Measurements from ENCODE around the gene PAXX.
"Not testable (repeated sequence)": the region's sequence is repeated elsewhere in the genome, so short reads cannot be mapped to it uniquely, and the experiment has no call there.

Gene PAXX

GRCh38 chr9:136983167-136983566 lies 9.1 kb upstream of the PAXX start:
- no peak for DNase-seq

DNA sequence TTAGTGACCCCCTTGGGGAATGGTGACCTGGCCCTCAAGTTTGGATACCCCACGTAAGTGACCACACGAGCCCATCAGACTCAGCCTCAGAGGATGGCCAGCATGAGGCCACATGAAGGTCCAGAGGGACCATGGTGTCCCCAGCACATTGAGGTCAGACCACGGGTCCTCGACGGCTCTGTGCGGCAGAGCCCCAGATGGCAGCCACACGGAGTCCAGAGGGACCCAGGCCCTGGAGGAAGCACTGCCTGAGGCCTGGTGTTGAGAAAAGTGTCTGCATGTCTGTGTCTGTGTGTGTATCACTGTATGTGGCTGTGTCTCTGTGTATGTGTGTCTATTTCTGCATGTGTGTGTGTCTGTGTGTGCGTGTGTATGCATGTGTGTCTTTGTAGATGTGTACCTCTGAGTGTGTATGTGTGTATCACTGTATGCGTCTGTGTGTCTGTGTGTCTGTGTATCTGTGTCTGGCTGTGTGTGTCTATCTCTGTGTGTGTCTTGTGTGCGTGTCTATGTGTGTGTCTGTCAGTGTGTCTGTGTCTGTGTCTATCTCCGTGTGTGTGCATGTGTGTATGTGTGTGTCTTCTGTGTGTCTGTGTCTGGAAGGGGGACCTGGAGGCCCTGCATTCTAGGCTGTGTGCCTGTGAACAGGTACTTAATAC lies 8.4 kb upstream of the PAXX start:
- no peak for DNase-seq

DNA sequence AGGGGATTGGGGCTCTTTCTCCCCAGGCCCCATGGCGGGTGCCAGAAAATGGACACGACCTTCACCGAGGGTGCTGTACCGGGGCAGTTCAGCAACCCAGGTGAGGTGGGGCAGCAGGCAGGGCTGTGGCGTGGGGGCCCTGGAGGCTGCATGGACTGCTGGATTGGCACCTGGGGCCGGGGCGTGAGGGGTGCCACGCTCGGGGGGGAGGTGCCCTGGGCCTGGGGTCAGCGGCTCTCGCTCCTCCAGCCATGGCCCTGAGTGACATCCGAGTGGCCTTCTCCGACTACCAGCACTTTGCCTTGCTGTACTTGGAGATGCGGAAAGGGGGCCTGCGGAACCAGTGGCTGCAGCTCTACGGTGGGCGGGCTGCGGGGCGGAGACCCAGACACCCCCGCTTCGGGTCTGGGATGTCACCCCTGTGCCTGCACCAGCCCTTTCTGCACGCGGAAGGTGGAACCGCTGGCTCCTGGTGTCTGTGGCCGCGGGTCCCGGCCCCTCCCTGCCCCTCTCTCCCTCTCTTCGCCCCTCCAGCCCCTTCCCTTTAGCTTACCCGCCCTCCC lies 7.7 kb upstream of the PAXX start:
- no peak for DNase-seq

- no peak for DNase-seq
Measured at GRCh38 chr9:136985027-136985602, 7.1 kb upstream of the PAXX start.

GRCh38 chr9:136985853-136986252 lies 6.4 kb upstream of the PAXX start:
- DNase-seq = no peak

GRCh38 chr9:136988872-136989271 lies 3.4 kb upstream of the PAXX start:
- DNase-seq = no peak

DNA sequence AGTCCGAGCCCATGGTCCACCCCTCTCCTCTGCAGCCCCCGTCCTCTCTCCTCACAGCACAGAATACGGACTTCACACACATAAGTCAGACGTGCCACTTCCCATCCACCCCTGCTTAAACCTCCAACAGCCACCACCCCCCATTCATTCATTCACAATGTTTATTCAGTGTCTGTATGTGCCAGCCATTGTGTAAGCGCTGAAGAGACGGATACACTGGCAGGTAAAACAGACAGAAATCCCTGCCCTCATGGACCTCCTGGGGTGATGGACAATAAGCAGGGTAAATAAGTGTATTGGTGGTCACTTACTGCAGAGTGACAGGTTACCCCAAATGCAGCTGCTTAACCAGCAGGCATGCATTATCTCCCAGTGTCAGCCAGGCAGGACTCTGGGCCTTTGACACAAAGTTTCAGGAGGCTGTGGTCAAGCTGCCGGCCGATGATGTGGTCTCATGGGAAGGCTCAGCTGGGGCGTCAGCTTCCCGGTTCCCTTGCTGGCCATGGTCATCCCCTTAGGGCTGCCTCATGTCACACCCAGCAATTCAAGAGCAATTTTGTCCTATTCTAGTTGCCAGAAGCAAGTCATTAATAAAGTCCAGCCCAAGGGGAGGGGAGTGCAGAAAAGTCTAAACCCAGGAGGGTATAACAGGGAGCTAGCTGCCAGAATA lies 1.8 kb upstream of the PAXX start:
- DNase-seq = no peak

DNA sequence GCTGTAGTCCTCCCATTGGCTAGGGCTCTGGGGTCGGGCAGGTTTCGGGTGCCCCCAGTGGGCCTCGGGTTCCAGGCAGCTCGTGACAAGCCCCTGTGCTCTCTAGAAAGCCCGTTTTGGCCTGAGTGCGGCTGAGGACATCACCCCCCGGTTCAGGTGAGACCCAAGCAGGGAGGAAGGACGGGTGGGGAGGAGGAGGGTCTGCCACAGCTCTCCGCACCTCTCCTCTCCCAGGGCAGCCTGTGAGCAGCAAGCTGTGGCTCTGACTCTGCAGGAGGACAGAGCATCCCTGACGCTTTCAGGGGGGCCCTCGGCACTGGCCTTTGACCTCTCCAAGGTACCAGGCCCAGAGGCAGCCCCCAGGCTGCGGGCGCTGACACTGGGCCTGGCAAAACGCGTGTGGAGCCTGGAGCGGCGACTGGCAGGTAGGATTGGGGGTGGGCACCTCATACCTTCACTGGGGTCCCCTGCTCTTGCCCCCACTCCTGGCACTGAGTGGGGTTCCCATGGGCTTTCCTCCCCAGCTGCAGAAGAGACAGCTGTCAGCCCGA lies 672 bp downstream of the PAXX start:
- no peak for DNase-seq

DNA sequence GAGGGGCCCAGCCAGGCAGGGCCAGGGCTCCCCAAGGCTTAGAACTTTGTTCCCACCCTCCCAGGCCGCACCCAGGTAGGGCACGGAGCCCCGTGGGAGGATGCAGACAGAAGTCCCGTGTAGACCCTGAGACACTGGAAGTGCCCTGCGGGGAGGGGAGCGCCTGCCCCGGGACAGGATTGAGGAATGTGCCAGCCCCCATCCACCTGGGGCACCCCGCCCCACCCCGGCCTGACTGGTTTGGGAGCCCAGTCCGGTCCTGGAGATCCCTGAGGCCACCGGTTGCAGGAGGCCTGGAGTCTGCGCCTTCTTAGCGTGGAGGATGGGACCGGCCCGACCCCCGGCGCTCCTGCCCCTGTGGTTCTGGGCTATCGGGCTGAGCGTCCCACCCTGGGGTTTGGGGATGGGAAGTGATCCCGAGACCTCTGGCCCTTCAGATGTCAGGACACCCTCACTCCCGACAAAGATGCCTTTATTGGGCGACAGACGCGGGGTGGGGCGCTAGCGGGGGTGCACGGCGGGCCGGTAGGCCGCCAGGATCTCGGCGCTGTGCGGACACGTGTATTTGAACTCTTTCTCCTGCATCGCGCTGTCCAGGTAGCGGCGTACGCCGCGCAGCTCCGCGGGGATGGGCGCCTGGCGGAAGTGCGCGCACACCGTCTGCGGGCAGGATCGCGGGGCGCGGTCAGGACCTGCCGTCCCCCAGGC lies 2.1 kb downstream of the PAXX start:
- DNase-seq = no peak

GRCh38 chr9:136994888-136995230 lies 2.6 kb downstream of the PAXX start:
- DNase-seq = no peak

GRCh38 chr9:136995362-136995761 lies 3.1 kb downstream of the PAXX start:
- DNase-seq = no peak

DNA sequence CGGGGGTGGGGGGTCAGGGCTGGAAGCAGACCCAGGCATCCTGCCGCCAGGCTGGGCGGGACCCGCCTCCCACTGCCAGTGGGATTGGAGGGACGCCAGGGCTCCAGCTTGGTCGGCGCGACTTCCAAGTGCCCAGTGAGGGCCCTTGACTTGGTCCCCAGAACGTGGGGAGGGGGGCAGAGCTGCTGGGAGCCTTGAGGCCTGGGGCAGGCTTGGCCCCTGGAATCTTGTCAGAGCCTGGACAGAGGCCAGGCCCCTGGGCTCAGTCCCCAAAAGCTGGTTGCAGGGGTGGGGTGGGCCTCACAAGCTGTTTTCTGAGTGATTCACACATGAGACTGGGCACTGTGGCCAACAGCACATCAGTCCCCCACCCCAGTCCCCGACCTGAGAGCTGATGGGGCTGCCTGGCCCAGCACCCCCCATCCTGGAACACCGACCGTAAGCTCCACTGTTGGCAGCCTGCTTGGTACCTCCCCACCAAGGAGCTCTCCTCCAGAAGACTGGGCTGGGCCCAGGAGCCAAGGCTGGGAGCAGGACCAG lies 3.6 kb downstream of the PAXX start:
- no peak for DNase-seq

- DNase-seq = no peak
Measured at GRCh38 chr9:136996361-136997292, 4.4 kb downstream of the PAXX start, which contains the start of gene CLIC3. CLIC3 (minus strand) TSS chr9:136996568; CDS start chr9:136996543, 25 bp downstream.

GRCh38 chr9:136997371-136997770 lies 5.1 kb downstream of the PAXX start:
- DNase-seq = no peak

DNA sequence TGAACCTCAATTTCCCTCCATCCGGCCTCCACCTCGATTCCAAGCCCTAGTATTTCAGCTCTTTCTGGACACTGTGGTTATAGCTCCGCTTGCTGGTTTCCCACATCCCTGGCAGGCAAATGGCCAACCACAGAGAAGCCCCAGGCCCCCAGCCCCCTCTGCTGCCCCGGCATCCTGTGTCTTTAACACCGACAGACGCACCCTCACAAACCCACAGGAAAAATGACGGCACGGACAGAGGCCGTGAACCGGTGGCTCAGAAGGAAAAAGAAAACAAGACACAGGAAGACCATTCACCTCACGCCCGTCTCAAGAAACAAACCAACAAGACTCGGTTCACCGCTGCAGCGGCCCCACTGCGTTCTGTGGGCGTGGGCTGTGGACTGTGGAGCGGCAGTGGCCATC lies 5.6 kb downstream of the PAXX start:
- no peak for DNase-seq

DNA sequence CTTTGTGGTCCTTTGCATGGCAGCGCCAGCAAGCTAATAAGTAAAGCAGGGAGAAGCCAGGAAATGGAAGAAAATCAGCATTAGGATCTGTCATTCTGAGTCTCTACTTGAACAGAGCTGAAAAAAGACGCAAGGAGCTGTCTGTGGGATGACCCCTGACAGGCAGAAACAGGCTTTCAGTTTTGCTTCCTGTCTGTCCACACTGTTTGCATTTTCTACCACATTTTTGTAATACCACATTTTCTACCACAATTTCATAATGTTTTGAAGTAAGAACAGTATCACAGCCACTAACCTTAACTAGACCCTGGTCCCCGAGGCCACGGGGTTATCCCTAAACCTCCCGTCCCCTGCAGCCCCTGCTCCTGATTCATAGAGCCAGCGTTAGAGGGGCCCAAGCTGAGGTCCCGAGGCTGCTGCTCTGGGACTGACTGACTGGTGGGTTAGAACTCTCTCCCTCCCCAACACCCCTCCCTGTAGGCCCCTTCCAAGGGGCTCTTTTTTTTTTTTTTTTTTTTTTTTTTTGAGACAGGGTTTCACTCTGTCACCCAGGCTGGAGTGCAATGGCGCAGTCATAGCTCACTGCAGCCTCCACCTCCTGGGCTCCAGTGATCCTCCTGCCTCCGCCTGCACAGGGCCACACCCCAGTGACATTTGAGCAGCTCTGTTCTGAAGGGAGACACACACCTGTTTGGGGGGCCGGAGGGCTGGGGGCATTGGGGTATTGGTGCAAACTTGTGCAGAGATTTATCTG lies 8.1 kb downstream of the PAXX start:
- no peak for DNase-seq

- no peak for DNase-seq
Measured at GRCh38 chr9:137001857-137002645, 9.8 kb downstream of the PAXX start.

DNA sequence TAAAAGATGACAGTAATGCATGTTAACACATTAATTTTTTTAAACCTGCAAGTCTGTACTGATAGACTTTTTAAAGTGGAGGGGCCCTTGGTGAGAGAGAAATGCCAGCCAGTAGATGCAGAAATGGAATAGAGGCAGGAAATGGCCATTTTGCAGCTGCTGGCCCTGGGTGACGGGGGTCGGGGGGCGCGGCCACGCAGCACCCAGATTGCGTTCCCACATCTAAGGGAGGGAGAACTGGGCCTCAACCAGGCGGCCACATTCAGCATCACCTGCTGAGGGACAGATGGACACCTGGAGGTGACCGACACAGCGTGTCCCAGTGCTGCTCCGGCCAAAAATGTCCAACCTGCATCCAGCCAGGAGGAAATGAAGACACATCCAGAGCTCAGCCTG lies 10.4 kb downstream of the PAXX start:
- DNase-seq = no peak

GRCh38 chr9:137004285-137004684 lies 12.1 kb downstream of the PAXX start:
- not testable (repeated sequence) for DNase-seq

Data from NCI-H187 (cell line).